ENCODE measurements around the gene TAS2R60.
"Not testable (repeated sequence)": the region's sequence is repeated elsewhere in the genome, so short reads cannot be mapped to it uniquely, and the experiment has no call there.

TAS2R60 gene

DNA sequence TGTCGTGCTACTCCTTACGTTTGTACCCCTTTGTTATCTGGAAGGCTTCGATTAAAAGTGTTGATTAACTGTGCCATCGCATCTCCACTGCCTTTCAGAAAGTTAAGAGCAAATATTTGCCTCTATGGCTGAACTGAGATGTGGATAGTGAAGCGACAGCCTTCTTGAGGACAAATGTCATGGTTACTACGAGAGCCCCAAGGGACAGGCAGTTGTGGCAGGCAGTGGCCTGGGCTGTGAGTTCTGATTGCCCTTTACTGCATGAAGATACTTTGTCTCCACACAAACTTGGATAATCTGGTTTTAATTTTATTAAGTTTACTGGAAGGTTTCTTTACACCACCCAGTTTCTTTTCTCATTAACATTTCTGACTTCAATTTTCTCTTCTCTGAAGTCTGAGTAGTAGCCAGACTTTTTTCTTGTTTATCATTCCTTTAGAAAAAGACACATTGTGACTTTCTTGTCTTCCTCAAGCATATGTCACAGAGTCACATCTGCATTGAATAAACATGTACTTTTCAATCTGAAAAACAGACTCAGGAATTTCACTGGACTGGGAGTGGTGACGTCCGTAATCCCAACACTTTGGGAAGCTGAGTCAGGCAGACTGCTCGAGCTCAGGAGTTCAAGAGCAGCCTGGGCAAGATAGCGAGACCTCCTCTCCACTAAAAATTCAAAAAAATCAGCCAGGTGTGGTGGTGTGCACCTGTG is 36.0 kb downstream of the TAS2R60 start:
- no peak for DNase-seq (ENCODE audit: low read depth)

DNA sequence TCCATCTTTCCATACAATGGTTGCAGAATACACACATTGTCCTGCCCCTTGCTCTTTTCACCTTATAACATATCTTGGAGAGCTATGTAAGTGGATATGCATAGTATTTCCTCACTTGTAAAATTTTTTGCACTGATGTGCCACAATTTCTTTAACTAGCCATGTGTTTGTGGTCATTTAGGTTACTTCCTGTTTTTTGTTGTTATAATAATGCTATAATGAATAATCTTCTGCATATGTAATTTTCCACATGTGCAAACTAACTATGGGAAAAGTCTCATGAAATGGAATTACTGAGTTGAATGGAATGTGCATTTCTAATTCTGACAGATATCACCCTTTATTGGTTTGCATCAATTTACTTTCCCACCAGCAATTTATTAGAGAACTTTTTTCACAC is 37.2 kb downstream of the TAS2R60 start:
- DNase-seq (ENCODE audit: low read depth), result no peak

DNA sequence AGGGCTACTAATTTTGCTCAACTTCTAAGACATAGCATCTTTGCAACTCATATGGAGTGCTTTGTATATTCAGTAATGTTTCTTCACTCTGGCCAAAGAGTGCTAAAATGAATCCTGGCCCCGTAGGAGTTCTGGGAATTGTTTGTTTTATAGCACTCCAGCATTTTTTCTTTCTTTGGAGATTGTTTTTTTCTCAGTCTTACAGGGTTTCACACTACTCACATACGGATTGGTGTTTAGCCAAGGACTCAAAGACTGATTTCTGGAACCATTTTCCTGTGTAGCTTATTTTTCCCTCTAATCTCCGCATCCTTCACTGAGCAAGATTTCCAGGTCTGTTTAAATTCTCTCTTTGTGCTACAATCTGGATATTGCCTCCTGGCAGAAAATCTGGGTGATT is 40.9 kb downstream of the TAS2R60 start:
- DNase-seq (ENCODE audit: low read depth), result no peak

DNA sequence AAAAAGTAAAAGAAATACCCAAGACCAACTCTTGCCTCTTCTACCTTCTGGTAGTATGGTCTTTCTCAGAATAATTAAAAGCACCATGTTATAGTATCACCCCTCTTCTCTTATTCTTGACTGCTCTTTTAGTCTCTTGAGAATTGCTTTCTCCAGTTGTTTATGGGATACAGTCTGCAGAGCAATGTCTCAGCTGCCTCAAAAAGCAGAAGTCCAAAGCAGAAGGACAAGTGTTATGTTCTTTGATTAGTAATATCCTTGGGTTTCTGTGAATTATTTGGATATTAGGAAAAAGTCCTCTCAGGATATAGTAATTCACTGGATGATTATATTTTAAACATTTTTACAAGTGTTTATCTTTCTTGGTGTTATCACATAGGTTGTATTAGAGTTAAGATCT is 41.8 kb downstream of the TAS2R60 start:
- no peak for DNase-seq (ENCODE audit: low read depth)

DNA sequence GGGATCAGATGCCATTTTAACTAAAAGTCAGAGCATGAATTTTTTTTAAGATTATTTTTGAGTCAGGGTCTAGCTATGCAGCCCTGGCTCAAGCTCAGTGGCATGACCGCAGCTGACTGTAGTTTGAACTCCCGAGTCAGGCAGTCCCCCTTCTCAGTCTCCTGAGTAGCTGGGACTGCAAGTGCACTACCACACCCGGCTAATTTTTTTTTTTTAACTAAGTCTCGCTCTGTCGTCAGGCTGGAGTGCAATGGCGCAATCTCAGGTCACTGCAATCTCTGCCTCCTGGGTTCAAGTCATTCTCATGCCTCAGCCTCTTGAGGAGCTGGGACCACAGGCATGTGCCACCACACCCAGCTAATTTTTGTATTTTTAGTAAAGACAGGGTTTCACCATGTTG is 42.2 kb downstream of the TAS2R60 start:
- DNase-seq (ENCODE audit: low read depth), result no peak

DNA sequence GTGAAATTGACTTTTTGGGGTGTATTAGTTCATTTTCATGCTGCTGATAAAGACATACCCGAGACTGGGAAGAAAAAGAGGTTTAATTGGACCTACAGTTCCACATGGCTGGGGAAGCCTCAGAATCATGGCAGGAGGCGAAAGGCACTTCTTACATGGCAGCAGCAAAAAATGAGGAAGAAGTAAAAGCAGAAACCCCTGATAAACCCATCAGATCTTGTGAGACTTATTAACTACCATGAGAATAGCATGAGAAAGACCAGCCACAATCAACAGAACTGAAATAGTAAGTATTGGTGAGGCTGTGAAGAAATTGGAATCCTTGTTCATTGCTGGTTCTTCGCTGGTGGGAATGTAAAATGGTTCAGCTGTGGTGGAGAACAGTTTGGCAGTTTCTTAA is 43.0 kb downstream of the TAS2R60 start:
- not testable (repeated sequence) for DNase-seq (ENCODE audit: low read depth)

DNA sequence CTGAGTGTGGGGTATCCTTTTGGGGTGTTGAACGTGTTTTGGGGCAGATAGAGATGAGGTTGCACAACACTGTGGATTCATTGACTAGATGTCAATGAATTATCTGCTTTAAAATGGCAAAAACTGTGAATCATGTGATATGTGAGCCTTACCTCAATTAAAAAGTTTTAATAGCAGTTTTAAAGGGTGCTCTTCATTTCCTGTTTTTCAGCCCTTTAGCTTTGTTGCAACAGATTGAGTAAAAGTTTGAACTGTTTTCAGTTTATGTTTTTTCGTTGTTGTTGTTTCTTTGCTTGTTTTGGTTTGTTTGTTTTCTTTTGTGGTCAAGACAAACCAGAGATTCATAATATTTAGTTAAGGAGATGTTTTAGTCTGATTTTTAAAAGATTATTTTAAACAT is 43.8 kb downstream of the TAS2R60 start:
- no peak for DNase-seq (ENCODE audit: low read depth)

DNA sequence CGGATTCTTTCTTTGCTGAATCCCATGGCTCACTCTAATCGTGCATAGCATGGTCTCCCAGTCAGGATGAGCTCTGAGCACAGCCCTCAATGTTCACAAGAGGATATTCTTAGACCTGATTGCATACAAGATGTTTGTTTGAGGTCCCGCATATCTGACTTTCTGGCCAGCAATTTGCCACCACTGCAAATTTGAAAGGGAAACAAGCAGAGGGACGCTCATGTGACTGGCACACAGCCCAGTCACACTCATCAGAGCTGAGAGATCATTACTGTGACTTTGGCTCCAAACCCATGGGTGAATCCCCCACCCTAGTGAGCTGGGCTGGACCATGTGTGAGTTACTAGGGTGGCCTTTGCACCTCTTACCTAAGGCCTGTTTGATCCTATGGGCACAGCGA is 44.3 kb downstream of the TAS2R60 start:
- no peak for DNase-seq (ENCODE audit: low read depth)

DNA sequence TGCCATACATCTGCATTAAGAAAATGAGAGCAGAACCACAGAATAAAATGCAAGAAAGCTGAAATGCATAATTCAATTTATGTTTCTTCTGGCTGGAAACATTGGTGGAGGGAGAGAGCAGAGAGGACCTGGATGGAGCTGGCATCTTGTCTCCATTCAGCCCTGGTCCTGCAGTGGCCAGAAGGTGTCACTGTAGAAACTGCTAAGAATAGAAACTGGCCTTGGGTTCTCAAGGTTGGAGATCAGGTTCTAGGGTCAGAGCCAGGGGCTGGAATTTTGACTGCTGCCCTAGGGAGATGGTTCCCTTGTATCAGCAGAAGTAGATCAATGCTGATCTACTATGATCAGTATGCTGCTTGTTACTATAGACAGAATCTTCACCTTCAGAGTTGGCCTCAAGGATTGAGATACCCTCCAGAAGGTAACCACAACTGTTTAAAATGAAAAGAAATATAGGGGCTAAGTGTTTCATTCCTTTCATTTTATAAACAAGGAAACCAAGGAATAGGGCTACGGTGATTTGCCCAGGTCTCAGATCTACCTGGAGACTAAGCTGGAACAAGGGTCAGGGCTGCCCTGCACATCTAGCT is 47.6 kb downstream of the TAS2R60 start:
- DNase-seq (ENCODE audit: low read depth), result no peak

DNA sequence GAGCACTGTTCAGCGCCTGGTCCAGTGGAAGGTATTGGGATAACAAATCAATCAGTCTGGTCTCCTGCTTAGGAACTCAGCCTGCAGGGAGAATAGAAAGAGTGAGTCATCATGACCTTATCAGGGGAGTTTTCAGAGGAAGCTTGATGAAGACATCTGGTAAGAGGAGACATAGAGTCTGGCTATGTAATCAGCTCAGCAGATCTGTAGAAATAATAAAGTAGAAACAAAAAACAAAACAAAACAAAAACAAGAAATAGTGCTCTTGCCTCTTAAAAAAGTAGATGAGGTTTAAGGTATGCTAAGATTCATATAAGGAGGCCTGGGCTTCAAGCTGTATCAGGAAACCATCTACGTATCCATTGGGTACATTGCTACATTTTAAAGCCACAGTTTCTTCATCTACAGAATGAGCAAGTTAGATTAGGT is 48.8 kb downstream of the TAS2R60 start:
- DNase-seq (ENCODE audit: low read depth), result no peak

DNA sequence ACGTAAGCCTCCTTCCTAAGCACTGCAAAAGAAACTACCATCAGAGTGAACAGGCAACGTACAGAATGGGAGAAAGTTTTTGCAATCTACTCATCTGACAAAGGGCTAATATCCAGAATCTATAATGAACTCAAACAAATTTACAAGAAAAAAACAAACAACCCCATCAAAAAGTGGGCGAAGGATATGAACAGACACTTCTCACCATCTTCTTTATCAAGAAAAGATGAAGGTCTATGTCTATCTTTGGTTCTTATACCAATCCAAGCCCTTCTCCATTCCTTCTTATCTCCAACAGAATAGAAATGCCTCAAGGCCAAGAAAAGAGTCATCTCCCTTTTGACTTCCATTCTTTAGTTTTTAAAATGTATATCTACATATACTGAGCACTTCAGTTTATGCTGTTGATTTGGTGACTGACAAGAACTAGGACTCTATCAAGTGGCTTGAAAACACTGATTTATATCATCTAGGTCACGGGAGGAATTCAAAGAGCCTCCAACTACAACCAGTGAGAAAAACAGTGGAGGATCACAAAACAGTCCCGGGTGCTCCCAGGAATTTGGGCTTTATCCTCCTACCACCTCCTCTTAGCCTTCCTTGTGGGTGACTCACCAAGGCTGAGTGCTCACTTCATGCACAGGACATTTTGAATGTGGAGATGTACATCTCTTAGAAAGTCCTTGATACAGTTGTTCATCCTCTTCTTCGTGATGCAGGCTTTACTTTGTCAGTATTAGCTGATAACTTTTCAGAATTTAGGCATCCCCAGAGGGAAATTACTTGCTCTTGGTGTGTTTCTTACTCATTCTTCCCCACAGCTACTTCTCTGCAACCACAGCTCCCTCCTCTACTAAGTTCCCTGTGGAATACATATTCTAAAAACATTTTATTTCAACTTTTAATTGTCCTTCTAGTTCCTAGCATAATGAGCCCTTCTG is 49.8 kb downstream of the TAS2R60 start:
- no peak for DNase-seq (ENCODE audit: low read depth)

DNA sequence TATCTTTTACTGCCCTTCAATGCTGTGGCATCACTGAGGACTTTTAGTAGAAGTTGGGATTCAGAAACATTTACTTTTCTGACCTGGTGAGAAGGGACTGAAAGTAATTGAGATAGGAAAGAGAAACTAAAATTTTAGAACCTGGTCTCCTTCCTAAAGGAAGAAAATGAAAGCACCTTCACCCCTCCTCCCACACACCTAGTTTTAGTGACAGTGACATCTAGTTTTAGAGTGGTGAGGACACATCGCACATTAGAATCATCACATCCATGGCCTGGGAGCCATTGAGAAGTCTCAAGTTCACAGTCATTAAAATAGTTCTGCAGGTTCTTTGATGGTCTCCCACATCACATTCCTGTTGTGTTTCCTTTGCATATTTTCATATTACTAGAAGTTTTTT is 50.5 kb downstream of the TAS2R60 start:
- DNase-seq (ENCODE audit: low read depth), result no peak
